ENCODE data around the gene STAC3. TPM values are rescaled to one million over a fixed set of nuclear protein-coding genes. Genes with fewer than 3 reads are reported as not detected.

Gene STAC3
- total and polyA plus RNA-seq, 2 of the 13 experiments (the other 11 are each of a cell fraction or from before 2014, with no cell fraction given): 0.18 to 0.22 TPM

DNA sequence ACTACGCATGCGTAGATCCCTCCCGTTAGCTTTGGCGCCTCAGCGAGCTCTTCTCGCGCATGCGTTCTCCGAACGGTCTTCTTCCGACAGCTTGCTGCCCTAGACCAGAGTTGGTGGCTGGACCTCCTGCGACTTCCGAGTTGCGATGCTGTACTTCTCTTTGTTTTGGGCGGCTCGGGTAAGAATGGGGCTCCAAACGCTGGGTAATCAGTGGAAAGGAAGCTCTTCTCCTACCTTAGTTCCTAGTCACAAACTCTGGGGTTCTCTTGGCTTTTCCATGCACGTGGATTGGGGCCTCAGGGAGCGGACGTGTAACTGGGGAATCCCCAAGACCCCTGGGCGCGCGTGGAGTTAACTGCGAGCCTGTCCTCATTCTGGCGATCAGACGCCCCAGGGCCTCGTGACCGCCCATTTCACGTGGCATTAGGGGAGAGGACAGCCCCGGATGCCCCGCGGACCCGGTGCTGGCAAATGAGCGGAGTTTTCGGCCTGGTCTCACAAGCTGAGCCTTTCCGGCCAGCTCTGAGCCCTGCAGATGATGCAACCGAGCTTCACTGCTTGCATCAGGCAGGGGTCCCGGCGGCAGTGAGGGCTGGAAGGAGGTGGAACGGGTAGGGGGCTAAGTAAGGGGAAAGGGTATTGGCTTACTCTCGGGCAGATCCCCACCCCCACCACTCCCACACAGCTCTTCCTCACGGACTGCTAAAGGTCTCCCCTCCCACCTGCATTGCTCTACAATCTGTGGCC is 21.2 kb downstream of the STAC3 start, which contains the start of gene SHMT2 (continued):
- no peak; the same call in 1 of the 2 replicates for TF ChIP-seq TGIF2 (CRISPR knock-in tag; IDR thresholded peaks at IDR 0.05)
- TF ChIP-seq SMAD3 (CRISPR knock-in tag; IDR thresholded peaks at IDR 0.05): no peak
- TF ChIP-seq, protein P1, sequence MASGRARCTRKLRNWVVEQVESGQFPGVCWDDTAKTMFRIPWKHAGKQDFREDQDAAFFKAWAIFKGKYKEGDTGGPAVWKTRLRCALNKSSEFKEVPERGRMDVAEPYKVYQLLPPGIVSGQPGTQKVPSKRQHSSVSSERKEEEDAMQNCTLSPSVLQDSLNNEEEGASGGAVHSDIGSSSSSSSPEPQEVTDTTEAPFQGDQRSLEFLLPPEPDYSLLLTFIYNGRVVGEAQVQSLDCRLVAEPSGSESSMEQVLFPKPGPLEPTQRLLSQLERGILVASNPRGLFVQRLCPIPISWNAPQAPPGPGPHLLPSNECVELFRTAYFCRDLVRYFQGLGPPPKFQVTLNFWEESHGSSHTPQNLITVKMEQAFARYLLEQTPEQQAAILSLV (CRISPR knock-in tag; IDR thresholded peaks at IDR 0.05; ENCODE audit: borderline replicate concordance): peak; percentile 53; the same call in 1 of the 2 replicates
- TF ChIP-seq MLLT10 (CRISPR knock-in tag; IDR thresholded peaks at IDR 0.05): no peak
- TF ChIP-seq, protein P2, sequence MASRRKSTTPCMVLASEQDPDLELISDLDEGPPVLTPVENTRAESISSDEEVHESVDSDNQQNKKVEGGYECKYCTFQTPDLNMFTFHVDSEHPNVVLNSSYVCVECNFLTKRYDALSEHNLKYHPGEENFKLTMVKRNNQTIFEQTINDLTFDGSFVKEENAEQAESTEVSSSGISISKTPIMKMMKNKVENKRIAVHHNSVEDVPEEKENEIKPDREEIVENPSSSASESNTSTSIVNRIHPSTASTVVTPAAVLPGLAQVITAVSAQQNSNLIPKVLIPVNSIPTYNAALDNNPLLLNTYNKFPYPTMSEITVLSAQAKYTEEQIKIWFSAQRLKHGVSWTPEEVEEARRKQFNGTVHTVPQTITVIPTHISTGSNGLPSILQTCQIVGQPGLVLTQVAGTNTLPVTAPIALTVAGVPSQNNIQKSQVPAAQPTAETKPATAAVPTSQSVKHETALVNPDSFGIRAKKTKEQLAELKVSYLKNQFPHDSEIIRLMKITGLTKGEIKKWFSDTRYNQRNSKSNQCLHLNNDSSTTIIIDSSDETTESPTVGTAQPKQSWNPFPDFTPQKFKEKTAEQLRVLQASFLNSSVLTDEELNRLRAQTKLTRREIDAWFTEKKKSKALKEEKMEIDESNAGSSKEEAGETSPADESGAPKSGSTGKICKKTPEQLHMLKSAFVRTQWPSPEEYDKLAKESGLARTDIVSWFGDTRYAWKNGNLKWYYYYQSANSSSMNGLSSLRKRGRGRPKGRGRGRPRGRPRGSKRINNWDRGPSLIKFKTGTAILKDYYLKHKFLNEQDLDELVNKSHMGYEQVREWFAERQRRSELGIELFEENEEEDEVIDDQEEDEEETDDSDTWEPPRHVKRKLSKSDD (CRISPR knock-in tag; IDR thresholded peaks at IDR 0.05; ENCODE audit: low read depth): no peak
- TF ChIP-seq HMG20A (CRISPR knock-in tag; IDR thresholded peaks at IDR 0.05; ENCODE audit: borderline replicate concordance): no peak
- peak in 1 of 2 experiments; percentile 68; a peak in 2 of 4 replicates for TF ChIP-seq POLR2A (IDR thresholded peaks at IDR 0.05; ENCODE audit: insufficient read depth in 1 of 2, low read depth in 2 of 2, low read length in 2 of 2)
- peak; percentile 48; the same call in 1 of the 2 replicates for TF ChIP-seq ZFAT (CRISPR knock-in tag; conservative IDR thresholded peaks at IDR 0.05)
- no peak for TF ChIP-seq ZEB1 (IDR thresholded peaks at IDR 0.05; ENCODE audit: insufficient replicate concordance, low read depth)
- 0 out of 2 replicates have a peak, but pooled peaks have one; percentile 31 for TF ChIP-seq ZNF251 (CRISPR knock-in tag; IDR thresholded peaks at IDR 0.05)
- TF ChIP-seq MTF1 (CRISPR knock-in tag; IDR thresholded peaks at IDR 0.05): no peak
- no peak for TF ChIP-seq ZNF713 (CRISPR knock-in tag; IDR thresholded peaks at IDR 0.05)
- 0 out of 2 replicates have a peak, but pooled peaks have one; percentile 57 for TF ChIP-seq ZNF678 (CRISPR knock-in tag; IDR thresholded peaks at IDR 0.05)
- no peak for TF ChIP-seq ZC3H4 (CRISPR knock-in tag; IDR thresholded peaks at IDR 0.05; ENCODE audit: borderline replicate concordance)
- no peak for TF ChIP-seq TRIM24 (CRISPR knock-in tag; IDR thresholded peaks at IDR 0.05)
- TF ChIP-seq U2AF1 (optimal IDR thresholded peaks at IDR 0.05; ENCODE audit: low read depth, low read length): no peak
- TF ChIP-seq HNRNPL (IDR thresholded peaks at IDR 0.05; ENCODE audit: low read depth, low read length): peak; percentile 36; the same call in 1 of the 2 replicates
- TF ChIP-seq ZNF20 (CRISPR knock-in tag; IDR thresholded peaks at IDR 0.05): no peak
- no peak for TF ChIP-seq SRSF4 (IDR thresholded peaks at IDR 0.05; ENCODE audit: low read depth, low read length, poor library complexity, severe bottlenecking)
- TF ChIP-seq HNRNPUL1 (IDR thresholded peaks at IDR 0.05; ENCODE audit: low read depth, low read length): no peak
- TF ChIP-seq ONECUT2 (CRISPR knock-in tag; IDR thresholded peaks at IDR 0.05): no peak
- TF ChIP-seq ARNT (IDR thresholded peaks at IDR 0.05): no peak
- no peak for TF ChIP-seq NR2F2 (IDR thresholded peaks at IDR 0.05; ENCODE audit: borderline replicate concordance, low read depth)
- TF ChIP-seq ZNF790 (CRISPR knock-in tag; IDR thresholded peaks at IDR 0.05; ENCODE audit: borderline replicate concordance): no peak
- no peak for TF ChIP-seq BCL6 (CRISPR knock-in tag; IDR thresholded peaks at IDR 0.05)
- no peak for TF ChIP-seq ZBTB8A (CRISPR knock-in tag; IDR thresholded peaks at IDR 0.05; ENCODE audit: borderline replicate concordance, low read depth)
- no peak for TF ChIP-seq NCOA1 (CRISPR knock-in tag; IDR thresholded peaks at IDR 0.05)
- TF ChIP-seq GABPB1 (CRISPR knock-in tag; IDR thresholded peaks at IDR 0.05): peak; percentile 85
- no peak for TF ChIP-seq MYNN (CRISPR knock-in tag; IDR thresholded peaks at IDR 0.05; ENCODE audit: low read depth)
- TF ChIP-seq NFYB (CRISPR knock-in tag; IDR thresholded peaks at IDR 0.05): peak; percentile 24; the same call in 1 of the 2 replicates
- TF ChIP-seq NFE2L1 (CRISPR knock-in tag; IDR thresholded peaks at IDR 0.05; ENCODE audit: borderline replicate concordance): no peak
